MM.1S (cell line): Measurements from ENCODE around the gene ZNF530.

ENCODE experiments used
- DNase-seq: peaks from one replicate; pipeline ENCODE4 v3.0.0-alpha.2; 2015
- H2AFZ ChIP-seq: fragments of 300-600 bp; sonication (generic); 2 replicates; pipeline ENCODE4 v1.6.0; 2016; ENCODE audit warnings: antibody characterized with exemption, low read length
- H3F3A ChIP-seq: fragments of 300-600 bp; sonication (generic); 2 replicates; pipeline ENCODE4 v1.6.1; 2016; ENCODE audit warnings: mild to moderate bottlenecking, antibody characterized with exemption, low read length, moderate library complexity, mixed read lengths; ENCODE audit not compliant: insufficient read depth
- H3K27ac ChIP-seq: fragments of 300-600 bp; sonication (generic); 2 replicates; pipeline ENCODE4 v1.5.1; 2016; ENCODE audit warnings: mild to moderate bottlenecking, low read length
- H3K27me3 ChIP-seq: fragments of 300-600 bp; sonication (generic); replicated peaks from 2 replicates; pipeline ENCODE4 v1.6.0; 2016; ENCODE audit warnings: low read length; ENCODE audit not compliant: insufficient read depth
- H3K36me3 ChIP-seq: fragments of 300-600 bp; sonication (generic); replicated peaks from 2 replicates; pipeline ENCODE4 v1.6.1; 2016; ENCODE audit warnings: mild to moderate bottlenecking, low read length, mixed read lengths; ENCODE audit not compliant: insufficient read depth
- H3K4me1 ChIP-seq: fragments of 300-600 bp; sonication (generic); 2 replicates; pipeline ENCODE4 v1.6.1; 2016; ENCODE audit warnings: low read length, mixed read lengths
- H3K4me2 ChIP-seq: fragments of 300-600 bp; sonication (generic); 2 replicates; pipeline ENCODE4 v1.6.0; 2016; ENCODE audit warnings: low read depth, low read length
- H3K4me3 ChIP-seq: fragments of 300-600 bp; sonication (generic); 2 replicates; pipeline ENCODE4 v1.5.1; 2016; ENCODE audit warnings: low read length, mixed read lengths
- H3K79me2 ChIP-seq: fragments of 300-600 bp; sonication (generic); 2 replicates; pipeline ENCODE4 v1.6.1; 2016; ENCODE audit warnings: mixed run types, low read length, mixed read lengths
- H3K9ac ChIP-seq: fragments of 300-600 bp; sonication (generic); 2 replicates; pipeline ENCODE4 v1.6.1; 2016; ENCODE audit warnings: low read length, mixed read lengths
- H3K9me2 ChIP-seq: fragments of 300-600 bp; sonication (generic); replicated peaks from 2 replicates; pipeline ENCODE4 v1.6.1; 2016; ENCODE audit warnings: mild to moderate bottlenecking, low read length, mixed read lengths; ENCODE audit not compliant: insufficient read depth
- H3K9me3 ChIP-seq: fragments of 300-600 bp; sonication (generic); replicated peaks from 2 replicates; pipeline ENCODE4 v1.6.1; 2016; ENCODE audit warnings: mild to moderate bottlenecking, low read length, mixed read lengths; ENCODE audit not compliant: insufficient read depth
- H4K20me1 ChIP-seq: fragments of 300-600 bp; sonication (generic); 2 replicates; pipeline ENCODE4 v1.6.1; 2016; ENCODE audit warnings: mild to moderate bottlenecking, low read length, moderate library complexity, mixed read lengths; ENCODE audit not compliant: insufficient read depth
- EZH2 ChIP-seq: fragments of 300-600 bp; sonication (generic); optimal IDR thresholded peaks from 2 replicates; pipeline ENCODE3; 2017; ENCODE audit warnings: low read depth, mild to moderate bottlenecking, antibody characterized with exemption, low read length, mixed read lengths
- EZH2phosphoT487 ChIP-seq: fragments of 300-600 bp; sonication (generic); IDR thresholded peaks from 2 replicates; pipeline ENCODE4 v1.6.1; 2018; ENCODE audit warnings: antibody characterized with exemption, low read length
- TF ChIP-seq, protein P1 (sequence below): fragments of 300-600 bp; sonication (generic); IDR thresholded peaks from 2 replicates; pipeline ENCODE4 v1.5.1; 2016; ENCODE audit warnings: antibody characterized with exemption, low read length, mixed read lengths

The ZNF530 gene

DNA sequence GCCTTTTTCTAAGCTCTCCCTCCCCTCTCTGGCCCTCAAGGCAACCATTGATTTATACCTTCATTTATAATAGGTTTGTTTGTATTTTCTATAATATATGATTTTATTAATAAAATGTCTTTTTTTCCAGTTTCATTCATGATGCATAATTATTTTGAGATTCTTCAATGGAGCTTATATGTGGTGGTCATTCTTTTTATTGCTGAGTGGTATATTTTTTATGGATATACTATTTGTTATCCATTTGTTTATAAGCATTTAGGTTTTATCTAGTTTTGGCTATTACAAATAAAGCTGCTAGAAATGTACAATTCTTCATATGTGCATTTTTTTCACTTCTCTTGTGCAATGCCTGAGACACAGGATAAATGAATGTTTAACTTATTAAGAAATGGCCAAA, 44.0 kb downstream of the ZNF530 start:
- TF ChIP-seq EZH2 = no peak
- no peak for TF ChIP-seq EZH2phosphoT487
- no peak overlapping the region for H3K27ac ChIP-seq
- H3K36me3 ChIP-seq = peaks cover 6% of the 10 kb centered on the region; the same call in 1 of the 2 replicates
- no peaks in the 10 kb centered on the region for H3K27me3 ChIP-seq
- H3K9me3 ChIP-seq = no peaks in the 10 kb centered on the region
- no peaks in the 10 kb centered on the region for H3F3A ChIP-seq
- no peaks in the 10 kb centered on the region for H3K79me2 ChIP-seq
- no peak for DNase-seq
- no peaks in the 10 kb centered on the region for H3K9me2 ChIP-seq
- no peak overlapping the region for H3K4me2 ChIP-seq
- no peak overlapping the region for H3K4me3 ChIP-seq
- H3K9ac ChIP-seq = no peak overlapping the region
- no peaks in the 10 kb centered on the region for H4K20me1 ChIP-seq
- no peaks in the 10 kb centered on the region for H3K4me1 ChIP-seq
- no peak overlapping the region for H2AFZ ChIP-seq

DNA sequence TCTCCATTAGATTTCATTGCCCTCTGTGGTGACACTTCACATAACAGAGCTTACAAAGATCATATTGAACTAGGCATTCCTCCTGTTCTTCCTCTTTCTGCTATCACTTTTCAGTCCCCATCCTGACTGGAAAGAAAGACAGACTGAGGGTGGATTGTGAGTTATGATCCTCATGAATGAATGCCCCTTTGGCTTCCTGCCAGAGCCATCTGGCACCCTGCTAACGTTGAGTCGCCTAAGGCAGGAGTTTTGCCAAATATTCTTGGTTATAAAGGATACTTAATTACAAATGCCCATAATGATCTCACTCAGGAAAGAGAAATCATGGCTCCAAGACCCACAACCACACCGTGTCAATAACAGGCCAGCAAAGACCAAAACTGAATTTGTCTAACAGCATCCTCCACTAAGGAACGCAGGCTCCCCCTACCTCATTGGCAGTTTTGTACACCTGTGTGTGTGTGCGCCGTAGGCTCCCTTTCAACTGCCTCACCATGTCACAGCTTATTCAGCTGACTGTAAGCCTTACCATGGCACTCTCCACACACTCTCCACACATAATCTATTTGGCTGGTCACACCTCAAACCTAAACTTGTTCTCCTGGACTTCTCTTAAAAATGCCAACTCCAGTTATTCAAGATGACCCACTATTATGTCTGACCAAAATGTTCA, 48.8 kb downstream of the ZNF530 start:
- Histone ChIP-seq H4K20me1 (no peaks in the 10 kb centered on the region), H3K27me3 (no peaks in the 10 kb centered on the region), H3K9ac (no peak overlapping the region), H3F3A (no peaks in the 10 kb centered on the region), H3K27ac (no peak overlapping the region), H3K36me3 (no peaks in the 10 kb centered on the region), H3K4me3 (no peak overlapping the region), H3K4me1 (no peaks in the 10 kb centered on the region), H3K9me3 (no peaks in the 10 kb centered on the region), H2AFZ (no peak overlapping the region), H3K79me2 (no peaks in the 10 kb centered on the region), H3K4me2 (no peak overlapping the region), H3K9me2 (no peaks in the 10 kb centered on the region)
- DNase-seq = no peak
- TF ChIP-seq, protein P1, sequence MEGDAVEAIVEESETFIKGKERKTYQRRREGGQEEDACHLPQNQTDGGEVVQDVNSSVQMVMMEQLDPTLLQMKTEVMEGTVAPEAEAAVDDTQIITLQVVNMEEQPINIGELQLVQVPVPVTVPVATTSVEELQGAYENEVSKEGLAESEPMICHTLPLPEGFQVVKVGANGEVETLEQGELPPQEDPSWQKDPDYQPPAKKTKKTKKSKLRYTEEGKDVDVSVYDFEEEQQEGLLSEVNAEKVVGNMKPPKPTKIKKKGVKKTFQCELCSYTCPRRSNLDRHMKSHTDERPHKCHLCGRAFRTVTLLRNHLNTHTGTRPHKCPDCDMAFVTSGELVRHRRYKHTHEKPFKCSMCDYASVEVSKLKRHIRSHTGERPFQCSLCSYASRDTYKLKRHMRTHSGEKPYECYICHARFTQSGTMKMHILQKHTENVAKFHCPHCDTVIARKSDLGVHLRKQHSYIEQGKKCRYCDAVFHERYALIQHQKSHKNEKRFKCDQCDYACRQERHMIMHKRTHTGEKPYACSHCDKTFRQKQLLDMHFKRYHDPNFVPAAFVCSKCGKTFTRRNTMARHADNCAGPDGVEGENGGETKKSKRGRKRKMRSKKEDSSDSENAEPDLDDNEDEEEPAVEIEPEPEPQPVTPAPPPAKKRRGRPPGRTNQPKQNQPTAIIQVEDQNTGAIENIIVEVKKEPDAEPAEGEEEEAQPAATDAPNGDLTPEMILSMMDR = no peak
- no peak for TF ChIP-seq EZH2phosphoT487
- TF ChIP-seq EZH2 = no peak

DNA sequence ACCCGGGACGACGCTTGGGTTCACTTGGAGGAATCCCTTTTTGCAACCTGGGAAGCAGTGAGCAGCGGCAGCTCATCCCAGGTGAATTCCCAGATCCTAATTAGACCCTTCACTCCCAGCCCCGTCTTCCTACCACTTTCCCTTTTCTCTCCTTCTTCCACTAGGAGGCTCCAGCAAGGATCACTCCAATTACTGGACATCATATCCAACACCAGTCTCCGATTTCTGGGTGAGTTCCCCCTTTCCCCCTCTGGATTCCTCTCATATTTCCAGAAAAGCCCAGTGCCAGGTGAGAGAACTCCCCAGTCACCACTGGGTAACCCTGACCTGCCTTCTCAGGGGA, 51.9 kb downstream of the ZNF530 start:
- Histone ChIP-seq H3K4me3 (no peak overlapping the region), H3K4me2 (no peak overlapping the region)
- TF ChIP-seq EZH2 (no peak), EZH2phosphoT487 (no peak)
- TF ChIP-seq, protein P1 = no peak

DNA sequence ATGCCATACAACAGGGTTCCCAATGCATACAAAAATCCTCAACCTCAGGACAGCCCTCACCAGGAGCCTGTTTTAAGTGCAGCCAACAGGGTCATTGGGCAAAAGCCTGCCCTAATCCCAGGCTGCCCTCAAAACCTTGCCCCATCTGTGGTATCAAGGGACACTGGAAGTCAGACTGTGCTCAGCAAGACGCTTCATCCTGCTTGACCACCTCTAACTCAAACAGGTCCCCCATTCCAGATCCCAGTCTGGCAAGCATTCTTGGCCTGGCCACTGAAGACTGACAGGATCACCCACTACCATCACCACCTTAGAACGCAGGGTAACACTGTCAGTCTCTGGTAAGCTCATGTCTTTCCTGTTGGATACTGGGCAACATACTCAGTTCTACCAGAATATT, 54.0 kb downstream of the ZNF530 start:
- H3K9me3 ChIP-seq = no peaks in the 10 kb centered on the region
- no peaks in the 10 kb centered on the region for H4K20me1 ChIP-seq
- no peak overlapping the region for H3K9ac ChIP-seq
- TF ChIP-seq EZH2phosphoT487 = no peak
- no peak for TF ChIP-seq EZH2
- TF ChIP-seq, protein P1 = no peak
- no peak for DNase-seq
- no peaks in the 10 kb centered on the region for H3K27me3 ChIP-seq
- H2AFZ ChIP-seq = no peak overlapping the region
- H3K4me3 ChIP-seq = no peak overlapping the region
- H3K79me2 ChIP-seq = no peaks in the 10 kb centered on the region
- H3K36me3 ChIP-seq = no peaks in the 10 kb centered on the region
- no peaks in the 10 kb centered on the region for H3K4me1 ChIP-seq
- no peaks in the 10 kb centered on the region for H3K9me2 ChIP-seq
- no peak overlapping the region for H3K4me2 ChIP-seq
- no peak overlapping the region for H3K27ac ChIP-seq
- no peaks in the 10 kb centered on the region for H3F3A ChIP-seq

More for the DNA sequence above, 51.9 kb downstream of the ZNF530 start:
- H3F3A ChIP-seq = no peaks in the 10 kb centered on the region
- no peak for DNase-seq
- no peaks in the 10 kb centered on the region for H3K27me3 ChIP-seq
- H3K79me2 ChIP-seq = no peaks in the 10 kb centered on the region
- H2AFZ ChIP-seq = no peak overlapping the region
- H4K20me1 ChIP-seq = no peaks in the 10 kb centered on the region
- H3K27ac ChIP-seq = no peak overlapping the region
- H3K9me3 ChIP-seq = no peaks in the 10 kb centered on the region
- H3K9me2 ChIP-seq = no peaks in the 10 kb centered on the region
- H3K4me1 ChIP-seq = no peaks in the 10 kb centered on the region
- no peak overlapping the region for H3K9ac ChIP-seq
- no peaks in the 10 kb centered on the region for H3K36me3 ChIP-seq
